HCT116 (cell line): ENCODE data around the gene BCL2L2. TPM values are rescaled to one million over a fixed set of nuclear protein-coding genes. Genes with fewer than 3 reads are reported as not detected.

Experiments
- ATAC-seq: fragments of 200-7000 bp; cut with Tn5 transposase; 2 replicates; pipeline ENCODE4 v1.9.1; 2020; ENCODE audit warnings: mild to moderate bottlenecking, moderate library complexity
- BruUV-seq: library from RNA; stranded (reverse); fragments of 400-500 nt; replicated peaks from 2 replicates; lab custom pipeline; 2021; lab: Mats Ljungman, UMichigan
- CTCF ChIA-PET: fragments of 300-600 bp; sonication (Branson Sonifier 250); formaldehyde crosslinking; loops from one replicate; lab custom pipeline; 2021; ENCODE audit warnings: antibody characterized with exemption; lab: Charles Lee
- POLR2A ChIA-PET: fragments of 300-600, 350-600 bp; sonication (Branson Sonifier 250); formaldehyde crosslinking; loops from one replicate; lab custom pipeline; 2021; ENCODE audit warnings: antibody characterized with exemption; lab: Charles Lee
- RAD21 ChIA-PET, 2 experiments: fragments of 300-600 bp; sonication (Branson Sonifier 250); formaldehyde crosslinking; loops; one replicate each; lab custom pipeline; 2023; ENCODE audit warnings: low total read pairs in 2 of 2; ENCODE audit not compliant: uncharacterized antibody in 2 of 2, unreplicated experiment in 2 of 2, low non-redundant PET in 1 of 2; lab: Charles Lee
- DNase-seq: peaks from one replicate; pipeline ENCODE4 v3.0.0-alpha.2; 2010; ENCODE audit warnings: low read depth, low spot score
- H2AFZ ChIP-seq: fragments of 200-600 bp; shearing (Covaris generic), sonication (generic); 2 replicates; pipeline ENCODE4 v1.6.1; 2017; ENCODE audit warnings: low read depth, mixed run types, mixed read lengths, antibody characterized with exemption, low read length; ENCODE audit not compliant: poor library complexity, severe bottlenecking
- H3K27ac ChIP-seq: 2 replicates; pipeline ENCODE4 v1.5.1; 2012; ENCODE audit warnings: low read depth, low read length
- H3K27me3 ChIP-seq: fragments of 200-600 bp; sonication (generic); 2 replicates; pipeline ENCODE4 v1.6.1; 2016; ENCODE audit warnings: mixed run types, low read length, mixed read lengths; ENCODE audit not compliant: insufficient read depth
- H3K36me3 ChIP-seq, 2 experiments: fragments of 200-500 bp in 1 of 2; fragments of 200-600 bp in 1 of 2; sonication (Bioruptor generic) in 1 of 2; sonication (generic) in 1 of 2; 2 replicates each; pipeline versions ENCODE4 v1.5.1 to v1.6.1; 2014 to 2016; ENCODE audit warnings: low read length in 2 of 2, inconsistent platforms in 1 of 2, mixed read lengths in 1 of 2, mixed run types in 1 of 2; ENCODE audit not compliant: insufficient read depth in 2 of 2, control insufficient read depth in 1 of 2
- H3K4me1 ChIP-seq, 2 experiments: fragments of 200-600 bp in 1 of 2; sonication (generic) in 1 of 2; 2 replicates each; pipeline versions ENCODE4 v1.5.1 to v1.6.1; 2012 to 2017; ENCODE audit warnings: low read length in 2 of 2, inconsistent platforms in 1 of 2, mild to moderate bottlenecking in 1 of 2, mixed read lengths in 1 of 2, mixed run types in 1 of 2, moderate library complexity in 1 of 2; ENCODE audit not compliant: insufficient read depth in 2 of 2, control insufficient read depth in 1 of 2
- H3K4me2 ChIP-seq: fragments of 200-600 bp; sonication (generic); 2 replicates; pipeline ENCODE4 v1.6.1; 2017; ENCODE audit warnings: mixed run types, low read length, mixed read lengths
- H3K4me3 ChIP-seq, 2 experiments: fragments of 200-600 bp in 1 of 2; sonication (generic) in 1 of 2; replicated peaks in 1 of 2; 2 replicates each; pipeline ENCODE4 v1.5.1; 2011 to 2016; ENCODE audit warnings: low read length in 2 of 2, control low read depth in 1 of 2, low read depth in 1 of 2, mild to moderate bottlenecking in 1 of 2, mixed read lengths in 1 of 2, mixed run types in 1 of 2
- H3K79me2 ChIP-seq: fragments of 200-600 bp; sonication (generic); 2 replicates; pipeline ENCODE4 v1.6.1; 2017; ENCODE audit warnings: mild to moderate bottlenecking, mixed run types, low read length, moderate library complexity, mixed read lengths; ENCODE audit not compliant: insufficient read depth
- H3K9ac ChIP-seq: fragments of 200-600 bp; sonication (generic); 2 replicates; pipeline ENCODE4 v1.6.1; 2016; ENCODE audit warnings: low read length, mixed read lengths
- H3K9me2 ChIP-seq: fragments of 200-600 bp; sonication (generic), shearing (Covaris generic); 2 replicates; pipeline ENCODE4 v1.6.1; 2017; ENCODE audit warnings: mixed run types, mild to moderate bottlenecking, moderate library complexity; ENCODE audit not compliant: insufficient read depth
- H3K9me3 ChIP-seq, 2 experiments: fragments of 200-500 bp in 1 of 2; fragments of 200-600 bp in 1 of 2; sonication (Bioruptor generic) in 1 of 2; sonication (generic) in 1 of 2; 2 replicates each; pipeline ENCODE4 v1.6.1; 2014 to 2017; ENCODE audit warnings: low read length in 2 of 2, mixed read lengths in 2 of 2, inconsistent platforms in 1 of 2, low read depth in 1 of 2, mild to moderate bottlenecking in 1 of 2, mixed run types in 1 of 2, moderate library complexity in 1 of 2; ENCODE audit not compliant: control insufficient read depth in 1 of 2, insufficient read depth in 1 of 2
- H4K20me1 ChIP-seq: fragments of 200-600 bp; sonication (generic), shearing (Covaris generic); 2 replicates; pipeline ENCODE4 v1.6.1; 2017; ENCODE audit warnings: mixed run types, mild to moderate bottlenecking, moderate library complexity; ENCODE audit not compliant: insufficient read depth
- EGR1 ChIP-seq: IDR thresholded peaks from 2 replicates; pipeline ENCODE4 v1.6.1; 2012; ENCODE audit warnings: low read depth
- EZH2 ChIP-seq: fragments of 200-600 bp; sonication (generic); IDR thresholded peaks from 2 replicates; pipeline ENCODE4 v1.6.1; 2017; ENCODE audit warnings: antibody characterized with exemption, mixed run types
- FOSL1 ChIP-seq: IDR thresholded peaks from 2 replicates; pipeline ENCODE4 v1.6.1; 2012; ENCODE audit warnings: low read depth
- POLR2A ChIP-seq: IDR thresholded peaks from 2 replicates; pipeline ENCODE4 v1.7.0; 2011; ENCODE audit warnings: borderline replicate concordance; ENCODE audit not compliant: insufficient read depth, insufficient read length; ENCODE audit errors: extremely low read depth
- RAD21 ChIP-seq: IDR thresholded peaks from 2 replicates; pipeline ENCODE4 v1.6.1; 2012; ENCODE audit warnings: low read depth, mild to moderate bottlenecking
- SRF ChIP-seq: IDR thresholded peaks from 2 replicates; pipeline ENCODE4 v1.6.1; 2012; ENCODE audit warnings: low read depth
- YY1 ChIP-seq: IDR thresholded peaks from 2 replicates; pipeline ENCODE4 v1.6.1; 2011; ENCODE audit warnings: low read length, low read depth, moderate library complexity, mild to moderate bottlenecking; ENCODE audit not compliant: insufficient replicate concordance; ENCODE audit errors: extremely low read depth
- intact Hi-C: fragments of 100-400 bp; cut with micrococcal nuclease; formaldehyde crosslinking; loops from 2 replicates; pipeline ENCODE4 v1.10.0; 2022
- total RNA-seq: library from RNA; stranded (reverse); gene quantifications from one replicate; pipeline ENCODE4 v1.2.1, GENCODE V29; 2021; ENCODE audit not compliant: unreplicated experiment
- TF ChIP-seq, protein P1 (sequence below): IDR thresholded peaks from 2 replicates; pipeline ENCODE4 v1.6.1; 2011; ENCODE audit warnings: mild to moderate bottlenecking, low read length, moderate library complexity; ENCODE audit not compliant: insufficient replicate concordance; ENCODE audit errors: extremely low read depth
- TF ChIP-seq, protein P2 (sequence below): IDR thresholded peaks from 2 replicates; pipeline ENCODE4 v1.6.1; 2012

BCL2L2 gene
- total RNA-seq, 1 experiment from 2014 or later = 25.5 TPM

GRCh38 chr14:23354990-23355389 lies 48.4 kb downstream of the BCL2L2 start:
- no peak for ATAC-seq
- Histone ChIP-seq H3K9ac (no peak overlapping the region), H3K4me1 (0 out of 4 replicates have a peak, but pooled peaks cover 0 to 2% of the 10 kb centered on the region in 2 experiments), H3K4me2 (no peak overlapping the region), H3K79me2 (no peaks in the 10 kb centered on the region), H2AFZ (no peak overlapping the region), H3K27ac (no peak overlapping the region), H3K9me3 (no peaks in the 10 kb centered on the region), H3K36me3 (no peaks in the 10 kb centered on the region), H3K4me3 (no peak overlapping the region), H4K20me1 (no peaks in the 10 kb centered on the region), H3K27me3 (no peaks in the 10 kb centered on the region), H3K9me2 (no peaks in the 10 kb centered on the region)
- POLR2A ChIA-PET = no interaction called here
- CTCF ChIA-PET = interaction anchor here (0.9 kb wide), 1 partner anchor 22 kb away, joined by 3 read pairs; no protein-coding TSS in a partner anchor
- intact Hi-C loops = no loop called here
- BruUV-seq = no TSS peak
- RAD21 ChIA-PET = no interaction called here
- no peak for DNase-seq
- no peak for TF ChIP-seq SRF
- TF ChIP-seq, protein P1, sequence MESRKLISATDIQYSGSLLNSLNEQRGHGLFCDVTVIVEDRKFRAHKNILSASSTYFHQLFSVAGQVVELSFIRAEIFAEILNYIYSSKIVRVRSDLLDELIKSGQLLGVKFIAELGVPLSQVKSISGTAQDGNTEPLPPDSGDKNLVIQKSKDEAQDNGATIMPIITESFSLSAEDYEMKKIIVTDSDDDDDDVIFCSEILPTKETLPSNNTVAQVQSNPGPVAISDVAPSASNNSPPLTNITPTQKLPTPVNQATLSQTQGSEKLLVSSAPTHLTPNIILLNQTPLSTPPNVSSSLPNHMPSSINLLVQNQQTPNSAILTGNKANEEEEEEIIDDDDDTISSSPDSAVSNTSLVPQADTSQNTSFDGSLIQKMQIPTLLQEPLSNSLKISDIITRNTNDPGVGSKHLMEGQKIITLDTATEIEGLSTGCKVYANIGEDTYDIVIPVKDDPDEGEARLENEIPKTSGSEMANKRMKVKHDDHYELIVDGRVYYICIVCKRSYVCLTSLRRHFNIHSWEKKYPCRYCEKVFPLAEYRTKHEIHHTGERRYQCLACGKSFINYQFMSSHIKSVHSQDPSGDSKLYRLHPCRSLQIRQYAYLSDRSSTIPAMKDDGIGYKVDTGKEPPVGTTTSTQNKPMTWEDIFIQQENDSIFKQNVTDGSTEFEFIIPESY = no peak
- no peak for TF ChIP-seq EZH2
- TF ChIP-seq, protein P2, sequence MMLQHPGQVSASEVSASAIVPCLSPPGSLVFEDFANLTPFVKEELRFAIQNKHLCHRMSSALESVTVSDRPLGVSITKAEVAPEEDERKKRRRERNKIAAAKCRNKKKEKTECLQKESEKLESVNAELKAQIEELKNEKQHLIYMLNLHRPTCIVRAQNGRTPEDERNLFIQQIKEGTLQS = no peak
- no peak for TF ChIP-seq EGR1
- TF ChIP-seq FOSL1 = no peak
- no peak for TF ChIP-seq POLR2A
- TF ChIP-seq RAD21 = no peak
- no peak for TF ChIP-seq YY1
